GM12873 (cell line): ENCODE results near the gene CRB3.

Source experiments
- CTCF ChIP-seq: IDR thresholded peaks from 2 replicates; pipeline ENCODE4 v1.5.1; 2012; ENCODE audit warnings: low read depth, mild to moderate bottlenecking, moderate library complexity, low read length, control low read depth; ENCODE audit not compliant: insufficient read depth; ENCODE audit errors: missing control alignments

CRB3 gene

GRCh38 chr19:6443986-6444385, 20.1 kb upstream of the CRB3 start:
- TF ChIP-seq CTCF: no peak

GRCh38 chr19:6446452-6446851, 17.6 kb upstream of the CRB3 start:
- TF ChIP-seq CTCF: no peak

- TF ChIP-seq CTCF: no peak
These were observed 16.0 kb upstream of the CRB3 start for GRCh38 chr19:6448045-6448444.

GRCh38 chr19:6450166-6450565, 13.9 kb upstream of the CRB3 start:
- no peak for TF ChIP-seq CTCF

- no peak for TF ChIP-seq CTCF
These were observed 12.4 kb upstream of the CRB3 start for GRCh38 chr19:6451583-6452222.

GRCh38 chr19:6452223-6452614, 11.9 kb upstream of the CRB3 start:
- TF ChIP-seq CTCF: no peak

GRCh38 chr19:6452899-6453298, 11.2 kb upstream of the CRB3 start:
- no peak for TF ChIP-seq CTCF
